HG02884 (cell line): ENCODE results near the gene CANT1.

Experiments
- ATAC-seq: cut with Tn5 transposase; IDR thresholded peaks from one replicate; pipeline ENCODE4 v1.9.1; 2021; ENCODE audit warnings: mild to moderate bottlenecking, moderate library complexity; ENCODE audit not compliant: unreplicated experiment

Gene CANT1

DNA sequence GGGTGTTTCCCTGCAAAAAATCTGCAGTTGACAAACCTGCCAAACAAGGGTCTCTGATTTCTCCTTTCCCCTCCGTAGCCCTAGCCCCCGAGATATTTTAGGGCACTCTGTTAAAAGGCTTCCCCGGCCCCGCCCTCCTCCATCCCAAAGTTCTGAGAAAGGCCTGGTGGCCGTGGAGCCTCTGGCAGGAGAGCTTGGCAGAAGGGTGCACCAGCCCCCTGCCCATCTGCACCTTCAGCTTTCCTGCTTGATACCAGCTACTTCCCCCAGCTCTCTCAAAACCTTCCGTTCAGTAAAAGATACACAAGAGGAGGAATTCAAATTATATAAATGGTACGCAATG, 711 bp upstream of the CANT1 start:
- ATAC-seq = no peak

DNA sequence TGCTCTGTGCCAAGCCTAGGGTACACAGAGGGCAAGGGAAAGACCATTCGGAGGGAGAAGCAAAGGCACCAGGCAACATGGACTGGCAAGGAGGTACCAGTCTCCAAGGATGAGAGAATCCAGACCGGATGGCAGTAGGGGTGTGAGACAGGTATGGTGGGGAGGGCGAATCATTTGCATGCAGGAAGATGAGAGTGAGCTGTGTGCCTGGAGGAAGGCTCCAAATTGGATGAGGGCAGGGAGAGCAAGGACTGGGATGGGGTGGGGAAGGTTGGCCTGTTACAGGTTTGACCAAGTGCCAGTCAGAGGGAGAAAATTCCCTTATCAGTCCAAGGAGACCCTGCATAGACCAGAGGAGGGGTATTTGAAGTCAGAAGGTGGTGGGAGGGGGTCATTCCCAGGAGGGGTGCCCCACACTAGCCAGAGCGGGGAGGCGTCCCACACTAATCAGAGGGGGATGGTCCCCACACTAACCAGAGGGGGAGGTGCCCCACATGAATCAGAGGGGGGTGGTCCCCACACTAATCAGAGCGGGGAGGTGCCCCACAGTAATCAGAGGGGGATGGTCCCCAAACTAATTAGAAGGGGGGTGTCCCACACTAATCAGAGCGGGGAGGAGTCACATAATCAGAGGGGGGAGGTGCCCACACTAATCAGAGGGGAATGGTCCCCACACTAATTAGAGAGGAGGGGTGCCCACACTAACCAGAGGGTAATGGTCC, 737 bp downstream of the CANT1 start:
- ATAC-seq = no peak

DNA sequence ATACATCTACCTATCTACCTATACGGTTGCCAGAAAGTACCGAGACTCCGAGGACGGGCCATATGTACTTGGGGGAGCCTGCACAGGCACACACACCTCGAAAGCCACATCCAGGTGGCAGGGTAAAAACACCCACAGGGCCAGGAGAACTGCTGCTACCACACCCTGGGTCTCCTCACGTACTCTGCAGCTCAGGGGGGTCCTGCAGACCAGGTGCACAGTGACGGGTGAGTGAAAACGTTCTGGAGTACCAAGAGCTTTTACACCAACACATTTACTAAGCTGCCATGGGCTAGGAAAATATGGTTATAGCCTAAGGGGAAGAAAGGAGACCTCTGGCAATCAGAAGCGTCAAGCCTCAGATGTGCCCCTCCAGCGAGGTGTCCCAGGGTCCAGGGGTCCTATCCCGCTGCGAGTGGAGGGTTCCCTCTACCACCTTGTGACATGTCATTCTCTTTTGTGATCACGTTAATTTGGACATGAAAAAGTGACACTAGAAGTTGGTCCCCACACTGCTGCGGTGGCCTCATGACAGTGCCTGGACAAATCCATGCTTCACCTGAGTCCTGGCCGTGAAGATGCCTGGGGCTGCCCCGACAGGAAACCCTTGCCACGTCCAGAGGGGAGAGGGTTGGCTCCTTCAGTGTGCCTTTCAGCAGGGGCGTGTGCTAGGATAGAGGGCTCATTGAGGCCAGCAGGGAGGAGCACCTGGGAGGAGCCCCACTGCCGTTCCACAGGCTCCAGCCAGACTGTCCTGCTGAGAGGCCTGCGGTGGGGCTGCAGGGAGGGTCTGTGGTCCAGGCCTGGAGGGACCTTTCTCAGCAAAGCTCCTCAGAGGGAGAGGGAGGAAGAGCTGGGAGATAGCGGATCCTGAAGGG, 1.8 kb downstream of the CANT1 start:
- no peak for ATAC-seq

DNA sequence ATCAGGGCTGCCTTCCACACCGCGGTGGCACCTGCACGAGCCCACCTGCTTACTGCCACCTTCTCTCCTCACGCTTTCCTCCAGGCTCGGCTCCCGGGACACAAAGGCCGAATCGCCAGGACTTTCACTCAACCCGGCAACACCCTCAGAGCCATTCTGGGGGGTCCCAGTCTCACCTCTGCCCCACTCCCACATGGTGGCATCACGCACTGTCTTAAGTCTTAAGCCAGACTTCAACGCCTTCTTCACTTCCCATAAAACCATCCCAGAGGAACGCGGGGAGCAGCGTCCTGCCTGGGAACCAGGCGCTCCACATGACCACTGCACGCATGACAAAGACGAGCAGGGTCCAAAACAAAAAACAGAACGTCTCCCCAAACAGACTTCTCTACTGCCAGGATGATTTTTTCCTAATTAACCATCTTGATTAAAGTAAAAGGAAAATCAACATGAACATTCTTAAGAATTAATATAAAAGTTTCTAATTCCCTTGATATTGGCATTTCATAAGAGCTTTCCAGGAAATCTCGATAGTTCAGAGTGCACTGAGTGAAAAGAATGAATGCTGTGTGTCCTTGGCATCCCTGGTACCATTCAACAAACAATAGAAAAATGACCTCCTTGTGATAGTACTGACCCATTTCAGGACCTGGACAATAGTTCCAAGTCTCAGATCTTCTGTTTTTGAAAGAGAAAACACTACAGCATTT, 2.6 kb downstream of the CANT1 start:
- ATAC-seq = no peak

DNA sequence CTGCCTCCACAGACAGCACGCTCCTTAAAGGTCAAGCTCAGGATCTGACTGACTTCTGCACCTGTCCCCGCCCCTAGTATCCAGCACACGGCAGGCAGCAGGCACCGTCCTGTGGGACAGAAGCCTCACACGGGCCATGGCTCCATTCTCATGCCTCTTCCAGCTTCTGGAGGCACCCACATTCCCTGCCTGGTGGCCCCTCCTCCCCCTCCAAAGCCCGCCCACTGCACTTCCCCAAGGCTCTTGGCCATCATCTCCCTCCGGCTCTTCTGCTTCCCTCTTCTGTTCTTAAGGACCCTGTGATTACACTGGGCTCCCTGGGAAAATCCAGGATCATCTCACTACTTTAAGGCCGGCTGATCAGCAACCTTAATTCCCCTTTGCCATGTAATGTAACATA, 3.5 kb downstream of the CANT1 start:
- no peak for ATAC-seq

DNA sequence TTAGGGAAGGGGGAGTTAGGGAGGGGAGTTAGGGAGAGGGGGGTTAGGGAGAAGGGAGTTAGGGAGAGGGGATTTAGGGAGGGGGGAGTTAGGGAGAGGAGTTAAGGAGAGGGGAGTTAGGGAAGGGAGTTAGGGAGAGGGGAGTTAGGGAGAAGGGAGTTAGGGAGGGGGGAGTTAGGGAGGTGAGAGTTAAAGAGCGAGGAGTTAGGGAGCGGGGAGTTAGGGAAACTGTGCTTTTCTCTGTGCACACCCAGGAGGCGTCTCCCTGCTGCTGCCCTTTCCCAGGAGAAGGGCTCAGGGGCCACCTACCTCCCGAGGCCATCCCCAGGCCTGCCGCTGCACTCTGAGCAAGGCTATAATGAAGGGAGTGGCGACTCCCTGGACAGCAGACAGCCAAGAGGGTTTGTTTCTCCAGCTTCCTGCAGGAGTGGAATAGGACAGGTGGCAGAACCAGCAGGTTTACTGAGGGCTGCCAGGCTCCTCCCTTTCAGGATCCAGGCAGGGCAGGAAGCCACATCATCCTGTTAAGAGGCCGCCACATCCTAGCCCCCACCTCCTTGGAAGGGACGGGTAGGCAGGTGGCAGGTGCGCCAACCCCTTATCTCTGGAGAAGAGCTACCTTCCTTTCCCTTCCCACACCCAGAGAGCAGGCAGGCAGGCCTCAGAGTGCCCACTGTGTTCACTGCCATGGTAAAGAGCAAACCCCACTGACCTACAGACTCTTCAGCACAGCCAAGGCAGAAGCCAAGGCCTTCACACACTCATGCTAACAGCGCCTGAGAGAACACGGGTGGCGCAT, 4.3 kb downstream of the CANT1 start:
- ATAC-seq = no peak

DNA sequence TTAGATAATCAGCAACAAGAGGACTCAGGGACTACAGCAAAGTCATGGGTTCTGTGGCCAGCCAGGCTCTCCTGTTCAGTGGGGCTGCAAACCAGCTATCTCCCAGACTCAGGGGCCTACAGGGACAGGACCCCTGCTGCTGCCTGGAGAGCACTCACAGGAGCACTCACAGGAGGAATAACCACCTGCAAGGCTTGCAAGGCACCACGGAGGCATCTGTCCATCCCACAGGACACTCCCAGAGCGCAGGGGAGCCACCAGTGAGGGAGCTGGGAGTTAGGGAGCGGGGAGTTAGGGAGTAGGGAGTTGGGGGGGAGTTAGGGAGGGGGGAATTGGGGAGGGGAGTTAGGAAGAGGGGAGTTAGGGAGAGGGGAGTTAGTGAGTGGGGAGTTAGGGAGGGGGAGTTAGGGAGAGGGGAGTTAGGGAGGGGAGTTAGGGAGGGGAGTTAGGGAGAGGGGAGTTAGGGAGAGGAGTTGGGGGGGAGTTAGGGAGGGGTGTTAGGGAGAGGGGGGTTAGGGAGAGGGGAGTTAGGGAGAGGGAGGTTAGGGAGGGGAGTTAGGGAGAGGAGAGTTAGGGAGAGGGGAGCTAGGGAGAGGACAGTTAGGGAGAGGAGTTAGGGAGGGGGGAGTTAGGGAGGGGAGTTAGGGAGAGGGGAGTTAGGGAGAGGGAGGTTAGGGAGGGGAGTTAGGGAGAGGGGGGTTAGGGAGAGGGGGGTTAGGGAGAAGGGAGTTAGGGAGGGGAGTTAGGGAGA, 5.7 kb downstream of the CANT1 start:
- ATAC-seq = no peak

DNA sequence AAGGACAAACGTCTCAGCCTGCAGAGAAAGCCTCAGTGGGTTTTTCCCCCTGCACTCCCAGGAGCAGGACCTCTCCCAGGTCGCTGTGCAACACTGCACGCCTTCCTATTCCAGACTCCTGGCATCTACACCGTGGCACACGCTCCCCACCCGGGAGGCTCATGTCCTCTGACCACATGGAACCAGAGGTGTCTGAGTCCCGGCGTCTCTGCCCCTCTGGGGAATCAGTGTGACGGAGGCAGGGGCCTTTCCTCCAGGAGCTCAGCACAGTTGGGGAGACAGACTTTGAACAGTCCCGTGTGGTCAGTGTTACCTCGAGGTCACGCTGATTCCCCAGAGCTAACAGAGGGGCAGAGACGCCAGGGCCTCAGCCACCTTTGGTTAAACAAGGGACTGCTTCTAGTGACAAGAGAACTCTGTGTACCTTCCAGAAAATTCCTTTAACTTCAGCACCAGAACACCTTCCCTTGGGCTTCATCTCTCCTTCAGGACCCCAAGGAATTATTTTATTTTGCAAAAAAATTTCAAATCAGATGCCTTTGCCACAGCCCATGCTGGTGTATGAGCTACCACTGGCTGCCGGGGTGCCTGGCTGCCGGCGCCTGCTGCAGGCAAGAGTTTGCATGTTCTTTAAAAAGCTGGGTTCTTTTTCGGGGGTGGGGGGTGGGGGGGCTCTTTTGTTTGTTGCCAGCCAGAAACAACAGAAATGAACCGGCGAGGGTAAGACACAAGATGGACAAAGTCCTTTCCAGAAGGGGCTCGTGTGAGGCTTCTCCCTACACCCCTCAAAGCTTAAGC, 6.6 kb downstream of the CANT1 start:
- ATAC-seq = no peak

DNA sequence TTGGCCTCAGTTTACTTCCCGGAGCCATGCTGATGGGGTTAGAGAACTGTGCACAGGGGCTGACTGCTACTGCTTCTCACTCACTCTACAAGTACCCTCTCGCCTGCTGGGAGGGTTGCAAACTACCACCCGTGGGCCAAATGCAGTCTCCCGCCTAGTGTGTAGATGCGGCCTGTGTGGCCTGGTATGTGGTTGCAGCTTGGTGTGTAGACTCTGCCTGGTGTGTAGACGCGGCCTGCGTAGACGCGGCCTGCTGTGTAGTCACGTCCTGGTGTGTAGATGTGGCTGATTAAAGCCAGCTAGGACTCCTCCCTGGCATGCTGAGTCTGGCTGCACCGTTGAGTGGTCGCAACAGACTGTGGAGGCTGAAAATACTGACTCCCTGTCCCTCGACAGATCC, 7.3 kb downstream of the CANT1 start:
- ATAC-seq = no peak

DNA sequence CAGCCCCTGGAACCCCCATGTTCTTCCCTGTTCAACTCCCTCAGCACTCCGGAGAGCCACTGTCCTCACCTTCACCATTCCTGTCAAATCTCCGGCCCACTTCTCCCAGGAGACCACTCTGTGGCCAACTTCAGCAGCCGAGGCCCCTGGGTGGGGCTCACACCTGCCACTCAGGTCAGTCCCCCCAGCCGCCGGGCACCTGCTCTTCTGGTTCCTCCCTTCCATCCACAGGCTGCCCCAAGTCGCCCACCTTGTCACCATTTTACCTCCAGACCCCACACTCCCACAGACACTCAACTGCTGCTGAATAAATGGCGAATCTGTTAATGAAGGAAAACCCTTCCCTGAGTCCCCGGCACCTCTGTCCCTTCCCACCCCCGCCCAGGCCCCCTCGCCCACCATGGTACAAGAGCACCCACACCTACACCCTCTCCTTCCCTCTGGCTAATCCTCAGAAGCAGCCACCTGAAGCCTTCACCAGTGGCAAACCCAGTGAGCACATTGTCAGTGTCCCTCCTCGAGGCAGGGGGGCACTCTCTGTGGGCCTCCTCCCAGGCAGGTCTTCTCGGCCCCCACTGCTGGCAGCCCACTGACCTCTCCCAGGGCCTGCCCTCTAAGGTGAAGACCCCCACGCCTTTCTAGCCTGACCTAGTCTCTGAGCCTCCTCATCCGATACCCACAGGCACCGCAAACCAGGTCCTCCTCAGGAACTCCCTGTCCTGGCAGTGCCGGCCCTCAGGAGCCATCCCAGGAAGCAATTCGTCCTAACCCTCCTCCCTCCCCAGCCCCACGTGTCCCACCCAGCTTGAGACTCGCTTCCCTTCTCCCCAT, 8.2 kb downstream of the CANT1 start:
- no peak for ATAC-seq

DNA sequence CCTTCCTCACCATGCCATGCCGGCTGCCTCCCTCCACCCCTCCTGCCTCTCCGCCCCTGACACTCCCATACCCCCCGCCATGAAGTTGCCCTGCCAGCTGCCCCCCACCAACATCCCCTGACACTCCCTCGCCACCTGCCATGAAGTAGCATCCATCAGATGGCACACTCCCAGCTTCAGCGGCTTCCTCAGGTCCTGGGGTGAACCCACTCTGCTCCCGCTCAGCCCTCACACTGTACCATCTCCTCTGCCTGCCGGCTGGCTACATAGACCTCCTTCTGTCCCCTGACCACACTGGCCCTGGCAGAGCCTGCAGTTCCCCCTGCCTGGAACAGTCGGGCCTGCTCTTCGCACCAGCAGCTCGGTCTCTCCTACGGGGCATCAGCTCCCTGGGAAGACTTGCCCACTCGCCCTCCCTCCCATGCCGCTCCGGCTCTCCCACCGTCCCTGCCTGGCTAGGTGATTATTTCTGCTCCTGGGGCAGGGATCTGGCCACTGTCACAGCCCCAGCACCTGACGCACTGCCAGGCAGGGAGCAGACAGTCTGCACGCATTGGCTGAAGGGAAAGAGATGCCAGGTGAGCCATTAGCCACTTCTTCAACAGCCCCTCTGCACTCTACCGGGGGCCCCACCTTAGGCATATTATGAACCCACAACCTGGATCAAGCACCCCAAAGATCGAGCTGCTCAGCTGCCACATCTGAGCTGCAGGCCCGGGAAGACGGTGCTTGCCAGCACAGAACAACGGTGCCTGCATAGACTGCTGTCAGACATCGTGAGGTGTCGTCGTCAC, 9.0 kb downstream of the CANT1 start:
- no peak for ATAC-seq

DNA sequence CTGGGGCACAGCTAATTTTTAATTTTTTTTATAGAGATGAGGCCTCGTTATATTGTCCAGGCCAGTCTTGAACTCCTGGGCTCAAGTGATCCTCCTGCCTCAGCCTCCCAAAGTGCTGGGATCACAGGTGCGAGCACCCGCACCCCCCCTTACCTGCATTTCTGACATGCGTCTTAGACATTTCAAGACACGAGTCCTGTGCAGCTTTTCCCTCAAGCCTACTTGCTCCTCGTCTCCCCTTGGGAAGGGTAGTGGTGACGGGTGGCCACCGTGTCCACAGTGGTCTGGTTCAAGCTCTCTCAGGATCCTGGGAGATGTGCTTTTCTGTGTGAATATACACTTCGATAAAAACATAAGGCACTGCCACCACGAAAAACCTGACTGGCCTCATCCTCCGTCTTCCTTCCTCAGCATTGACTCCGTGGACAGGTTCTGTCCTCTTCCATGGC, 9.6 kb downstream of the CANT1 start:
- no peak for ATAC-seq

DNA sequence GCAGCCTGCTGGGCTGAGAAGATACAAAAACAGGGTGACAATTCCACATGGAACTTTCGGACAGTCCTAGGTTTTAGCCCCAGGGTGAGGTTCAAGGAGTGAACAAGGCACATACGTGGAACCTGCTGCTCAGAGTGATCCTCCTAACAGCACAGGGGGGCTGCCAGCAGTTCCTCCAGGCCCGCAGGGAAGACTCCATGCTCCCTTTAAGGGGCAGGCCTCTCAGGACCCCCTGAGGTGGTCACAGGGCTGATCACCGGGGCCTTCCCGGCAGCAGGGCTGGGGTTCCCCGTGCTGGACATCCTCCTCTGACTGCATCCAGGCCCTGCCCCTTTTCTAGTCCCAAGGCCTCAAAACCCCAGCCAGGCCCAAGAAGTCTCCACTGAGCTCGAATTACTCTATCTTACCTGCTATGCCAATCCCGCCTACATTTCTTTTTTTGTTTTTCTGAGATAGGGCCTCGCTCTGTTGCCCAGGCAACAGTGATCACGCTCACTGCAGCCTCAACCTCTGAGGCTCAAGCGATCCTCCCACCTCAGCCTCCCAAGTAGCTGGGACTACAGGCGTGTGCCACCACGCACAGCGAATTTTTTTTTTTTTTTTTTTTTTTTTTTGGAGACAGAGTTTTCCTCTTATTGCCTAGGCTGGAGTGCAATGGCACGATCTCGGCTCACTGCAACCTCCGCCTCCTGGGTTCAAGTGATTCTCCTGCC, 10.4 kb downstream of the CANT1 start:
- ATAC-seq = no peak

DNA sequence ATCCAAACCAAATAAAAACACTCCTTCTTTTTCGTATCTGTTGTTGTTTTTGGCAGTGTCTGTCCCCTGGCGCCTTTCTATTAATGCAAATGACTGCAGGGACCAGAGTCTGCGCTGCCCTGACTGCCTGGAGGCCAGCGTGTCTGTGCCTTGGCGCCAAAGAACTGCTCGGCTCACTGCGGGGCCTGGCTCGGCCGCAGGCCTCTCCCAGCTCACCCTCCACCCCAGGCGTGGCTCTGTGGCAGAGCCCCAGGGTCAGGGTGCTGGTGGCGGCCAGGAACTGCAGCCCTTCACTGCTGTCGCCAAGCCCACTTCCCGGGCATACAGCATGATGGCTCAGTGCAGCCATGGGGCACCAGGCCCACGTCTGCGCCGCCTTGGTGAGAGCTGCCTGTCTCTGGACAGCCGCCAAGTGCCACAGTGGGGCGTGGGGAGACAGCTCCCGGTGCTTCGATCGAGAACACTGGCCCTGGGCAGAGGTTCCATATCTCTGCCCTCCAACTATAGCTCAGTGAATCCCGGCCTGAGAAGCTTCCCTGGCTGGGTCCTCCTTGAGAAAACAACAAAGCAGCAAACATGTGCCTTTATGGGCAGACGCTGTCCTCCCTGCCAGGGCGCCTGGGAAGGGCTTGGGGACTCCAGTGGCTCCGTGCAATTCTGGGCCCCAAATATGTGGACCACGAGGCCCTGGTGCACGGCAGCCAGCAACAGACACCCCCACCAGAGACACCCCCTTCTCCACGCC, 11.1 kb downstream of the CANT1 start:
- no peak for ATAC-seq

DNA sequence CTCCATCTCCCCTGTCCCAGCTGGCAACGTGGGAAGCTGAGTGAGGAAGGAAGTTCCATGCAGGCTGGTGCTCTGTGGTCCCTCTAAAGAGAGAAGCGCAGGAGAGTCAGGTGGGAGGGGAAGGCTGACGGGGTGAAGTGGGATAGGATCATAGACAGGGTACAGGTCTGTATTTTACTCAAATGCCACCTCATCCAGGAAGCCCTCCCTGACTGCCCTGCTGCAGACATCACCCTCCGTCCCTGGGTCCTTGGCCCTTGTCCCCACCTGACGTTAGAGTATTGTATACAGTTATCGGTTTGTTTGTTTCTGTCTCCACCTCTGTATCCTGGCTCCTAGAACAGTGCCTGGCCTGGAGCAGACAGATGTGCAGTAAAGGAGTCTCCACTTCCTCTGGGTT, 11.7 kb downstream of the CANT1 start:
- no peak for ATAC-seq

DNA sequence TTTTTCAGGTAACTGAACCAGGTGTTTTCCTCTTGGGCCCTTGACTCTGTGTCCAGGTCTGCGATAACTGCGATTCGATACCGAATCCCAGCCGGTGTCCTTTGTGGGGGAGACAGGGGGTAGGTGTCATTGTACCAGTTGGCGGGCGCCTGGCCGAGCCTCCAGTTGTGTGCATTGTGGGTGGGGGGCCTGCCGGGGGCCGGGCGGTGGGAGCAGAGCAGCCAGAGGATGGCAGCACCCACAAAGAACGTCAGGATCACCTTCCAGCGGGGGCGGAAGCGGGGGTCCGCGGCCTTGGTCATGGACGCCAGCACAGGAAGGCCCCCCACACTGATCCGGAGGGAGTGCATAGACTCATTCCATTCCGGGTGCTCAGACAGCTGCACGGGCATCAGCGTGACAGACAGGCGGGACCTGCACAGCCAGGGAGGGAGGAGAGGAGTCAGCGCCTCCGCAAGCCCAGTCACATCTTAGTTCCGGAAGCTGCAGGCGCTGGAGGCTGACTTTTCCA, 12.3 kb downstream of the CANT1 start:
- ATAC-seq = no peak
